DMS 273 (cell line): ENCODE data around the gene USP14.

Experiments used
- DNase-seq: peaks from one replicate; lab custom pipeline; 2025; ENCODE audit not compliant: unreplicated experiment; lab: John Stamatoyannopoulos, UW

The USP14 gene

GRCh38 chr18:159037-159652 is 788 bp downstream of the USP14 start:
- peak; percentile 46 for DNase-seq

GRCh38 chr18:159933-160332 is 1.6 kb downstream of the USP14 start:
- DNase-seq, result no peak

GRCh38 chr18:160831-161570 is 2.6 kb downstream of the USP14 start:
- DNase-seq, result no peak

- no peak for DNase-seq
Observed at GRCh38 chr18:172361-172760, 14.0 kb downstream of the USP14 start.

GRCh38 chr18:179499-179898 is 21.1 kb downstream of the USP14 start:
- DNase-seq, result no peak

GRCh38 chr18:181711-182110 is 23.4 kb downstream of the USP14 start:
- DNase-seq, result no peak

GRCh38 chr18:183769-184168 is 25.4 kb downstream of the USP14 start:
- peak; percentile 53 for DNase-seq

GRCh38 chr18:189254-189653 is 30.9 kb downstream of the USP14 start:
- no peak for DNase-seq

GRCh38 chr18:191725-192124 is 33.4 kb downstream of the USP14 start:
- no peak for DNase-seq

GRCh38 chr18:192801-193200 is 34.4 kb downstream of the USP14 start:
- no peak for DNase-seq

- DNase-seq, result no peak
Observed at GRCh38 chr18:195651-196050, 37.3 kb downstream of the USP14 start.

GRCh38 chr18:199214-199613 is 40.9 kb downstream of the USP14 start:
- no peak for DNase-seq

- no peak for DNase-seq
Observed at GRCh38 chr18:199768-200167, 41.4 kb downstream of the USP14 start.

GRCh38 chr18:210075-210474 is 51.7 kb downstream of the USP14 start:
- no peak for DNase-seq

- DNase-seq, result no peak
Observed at GRCh38 chr18:210733-211132, 52.4 kb downstream of the USP14 start.

- DNase-seq, result no peak
Observed at GRCh38 chr18:211582-211981, 53.2 kb downstream of the USP14 start.

- DNase-seq, result peak; percentile 9
Observed at GRCh38 chr18:212780-213179, 54.4 kb downstream of the USP14 start.

- no peak for DNase-seq
Observed at GRCh38 chr18:213505-213904, 55.1 kb downstream of the USP14 start.

GRCh38 chr18:213966-214365 is 55.6 kb downstream of the USP14 start:
- DNase-seq, result no peak

- no peak for DNase-seq
Observed at GRCh38 chr18:215448-216010, 57.2 kb downstream of the USP14 start.

- no peak for DNase-seq
Observed at GRCh38 chr18:217532-218336, 59.4 kb downstream of the USP14 start.

- DNase-seq, result no peak
Observed at GRCh38 chr18:220708-221107, 62.4 kb downstream of the USP14 start.
